Endothelial cell of umbilical vein (primary cell): Measurements from ENCODE around the gene LDHB. TPM values are rescaled to one million over a fixed set of nuclear protein-coding genes. Genes with fewer than 3 reads are reported as not detected.

Source experiments
- BruUV-seq: library from RNA; stranded (reverse); fragments of 400-500 nt; replicated peaks from 2 replicates; lab custom pipeline; 2021; lab: Mats Ljungman, UMichigan
- CTCF ChIA-PET: fragments of 300-600, 350-600 bp; sonication (Branson Sonifier 250); formaldehyde crosslinking; loops from one replicate; lab custom pipeline; 2021; ENCODE audit warnings: antibody characterized with exemption, inconsistent platforms; lab: Charles Lee
- POLR2A ChIA-PET: fragments of 300-600, 350-600 bp; sonication (Branson Sonifier 250); formaldehyde crosslinking; loops from one replicate; lab custom pipeline; 2021; ENCODE audit warnings: antibody characterized with exemption, inconsistent platforms; lab: Charles Lee
- DNase-seq: peaks from one replicate; pipeline ENCODE4 v3.0.0-alpha.2; 2011; ENCODE audit warnings: low read depth, low spot score
- FAIRE-seq: peaks from 2 replicates; lab custom pipeline; 2011; peaks lifted over from hg19 to GRCh38; lab: Jason Lieb, UNC
- H2AFZ ChIP-seq: 2 replicates; pipeline ENCODE4 v1.6.0; 2012; ENCODE audit warnings: low read depth, low read length, control low read depth, inconsistent platforms
- H3K27ac ChIP-seq: 2 replicates; pipeline ENCODE4 v1.5.1; 2011; ENCODE audit warnings: low read depth, mild to moderate bottlenecking, control low read depth, low read length, moderate library complexity; ENCODE audit not compliant: insufficient read depth
- H3K27me3 ChIP-seq, 2 experiments: 2 replicates each; pipeline versions ENCODE4 v1.6.0 to v1.6.1; 2011; ENCODE audit warnings: low read length in 2 of 2, mixed read lengths in 1 of 2; ENCODE audit not compliant: control insufficient read depth in 2 of 2, insufficient read depth in 2 of 2
- H3K36me3 ChIP-seq, 2 experiments: 2 replicates in 1 of 2; 3 replicates in 1 of 2; pipeline ENCODE4 v1.5.1; 2011; ENCODE audit warnings: low read length in 2 of 2, mild to moderate bottlenecking in 1 of 2, moderate library complexity in 1 of 2; ENCODE audit not compliant: control insufficient read depth in 2 of 2, insufficient read depth in 2 of 2; ENCODE audit errors: extremely low read depth in 1 of 2
- H3K4me1 ChIP-seq: 3 replicates; pipeline ENCODE4 v1.5.1; 2011; ENCODE audit warnings: mild to moderate bottlenecking, low read length; ENCODE audit not compliant: control insufficient read depth, insufficient read depth; ENCODE audit errors: extremely low read depth
- H3K4me2 ChIP-seq: 2 replicates; pipeline ENCODE4 v1.6.1; 2011; ENCODE audit warnings: low read length, control low read depth, mixed read lengths; ENCODE audit not compliant: insufficient read depth
- H3K4me3 ChIP-seq, 3 experiments: fragments of 200-600 bp in 1 of 3; sonication (generic), shearing (Covaris generic) in 1 of 3; replicated peaks in 1 of 3; 2 replicates each; pipeline ENCODE4 v1.5.1; 2011 to 2016; ENCODE audit warnings: control low read depth in 3 of 3, low read length in 3 of 3, mild to moderate bottlenecking in 2 of 3, inconsistent platforms in 1 of 3, low read depth in 1 of 3, moderate library complexity in 1 of 3; ENCODE audit not compliant: insufficient read depth in 1 of 3
- H3K79me2 ChIP-seq: 2 replicates; pipeline ENCODE4 v1.6.0; 2012; ENCODE audit warnings: low read length, inconsistent platforms; ENCODE audit not compliant: control insufficient read depth, insufficient read depth
- H3K9ac ChIP-seq: replicated peaks from 2 replicates; pipeline ENCODE3; 2011; ENCODE audit warnings: low read length, control low read depth; ENCODE audit not compliant: insufficient read depth; ENCODE audit errors: extremely low read depth
- H3K9me1 ChIP-seq: replicated peaks from 3 replicates; pipeline ENCODE4 v1.6.0; 2011; ENCODE audit warnings: mild to moderate bottlenecking, low read length; ENCODE audit not compliant: control insufficient read depth, insufficient read depth; ENCODE audit errors: extremely low read depth
- H3K9me3 ChIP-seq: replicated peaks from 2 replicates; pipeline ENCODE4 v1.5.1; 2012; ENCODE audit warnings: low read length, inconsistent platforms; ENCODE audit not compliant: control insufficient read depth, insufficient read depth
- H4K20me1 ChIP-seq: replicated peaks from 2 replicates; pipeline ENCODE3; 2011; ENCODE audit warnings: mild to moderate bottlenecking, low read length; ENCODE audit not compliant: control insufficient read depth, insufficient read depth; ENCODE audit errors: extremely low read depth
- EZH2 ChIP-seq: IDR thresholded peaks from 2 replicates; pipeline ENCODE4 v1.6.1; 2012; ENCODE audit warnings: borderline replicate concordance, low read depth, mild to moderate bottlenecking, moderate library complexity, low read length, inconsistent platforms; ENCODE audit not compliant: severe bottlenecking
- FOS ChIP-seq: IDR thresholded peaks from 2 replicates; pipeline ENCODE4 v1.6.1; 2011; ENCODE audit warnings: mild to moderate bottlenecking, low read length, moderate library complexity, borderline replicate concordance; ENCODE audit not compliant: insufficient read depth
- GATA2 ChIP-seq: IDR thresholded peaks from 2 replicates; pipeline ENCODE4 v1.7.0; 2011; ENCODE audit warnings: low read depth, mild to moderate bottlenecking, moderate library complexity, mixed read lengths, low read length; ENCODE audit not compliant: insufficient read length, insufficient read depth
- JUN ChIP-seq: IDR thresholded peaks from 2 replicates; pipeline ENCODE4 v1.6.1; 2011; ENCODE audit warnings: borderline replicate concordance, low read depth; ENCODE audit not compliant: insufficient read length, insufficient read depth
- MYC ChIP-seq: IDR thresholded peaks from one replicate; pipeline ENCODE4 v1.6.1; 2011; ENCODE audit warnings: mild to moderate bottlenecking, low read depth, low read length
- POLR2A ChIP-seq: IDR thresholded peaks from 2 replicates; pipeline ENCODE4 v1.6.1; 2012; ENCODE audit warnings: low read depth, mild to moderate bottlenecking, control low read depth, low read length
- POLR2AphosphoS5 ChIP-seq: IDR thresholded peaks from 2 replicates; pipeline ENCODE4 v1.6.1; 2012; ENCODE audit warnings: low read depth, mild to moderate bottlenecking, control low read depth, low read length, moderate library complexity; ENCODE audit not compliant: insufficient read depth
- dilution Hi-C: fragments of 300-500 bp; cut with MboI; formaldehyde crosslinking; loops from one replicate; pipeline ENCODE4 v1.15.0; 2019; ENCODE audit warnings: low sequenced_read_pairs; ENCODE audit not compliant: extremely low pct_ligation_motif_present
- intact Hi-C: fragments of 100-400 bp; cut with micrococcal nuclease; formaldehyde crosslinking; loops from one replicate; pipeline ENCODE4 v1.10.0; 2022
- polyA plus RNA-seq, 4 experiments: library from polyadenylated mRNA; depleted of rRNA in 3 of 4; stranded (reverse) in 3 of 4; unstranded in 1 of 4; fragments of >200 nt; gene quantifications; 2 replicates each; pipeline versions ENCODE4 v1.2.1 to v1.2.3, GENCODE V29; 2011 to 2012; ENCODE audit warnings: missing spikeins in 1 of 4
- total RNA-seq: library from RNA; stranded (reverse); gene quantifications from 2 replicates; pipeline ENCODE4 v1.2.3, GENCODE V29; 2021
- TF ChIP-seq, protein P1 (sequence below), 2 donors: IDR thresholded peaks; 1 replicate in 1 of 2; 2 replicates in 1 of 2; pipeline ENCODE4 v1.5.1; 2011; ENCODE audit warnings: low read length in 2 of 2, mild to moderate bottlenecking in 2 of 2, moderate library complexity in 2 of 2, control low read depth in 1 of 2, inconsistent platforms in 1 of 2, low read depth in 1 of 2; ENCODE audit not compliant: insufficient read depth in 1 of 2; ENCODE audit errors: extremely low read depth in 1 of 2
- TF ChIP-seq, protein P2 (sequence below): IDR thresholded peaks from 2 replicates; pipeline ENCODE4 v1.6.1; 2011; ENCODE audit not compliant: insufficient read depth, insufficient read length

The LDHB gene
- total and polyA plus RNA-seq, 2 donors (not counting 3 experiments of a cell fraction or from before 2014, with no cell fraction given): 437 to 670 TPM

GRCh38 chr12:21602774-21603173, 54.9 kb downstream of the LDHB start:
- dilution Hi-C loops: no loop called here
- peaks cover 2 to 3% of the 10 kb centered on the region in 2 experiments for H3K27me3 ChIP-seq
- FAIRE-seq: no peak
- no peaks in the 10 kb centered on the region for H3K9me1 ChIP-seq
- ChIA-PET CTCF (no interaction called here), POLR2A (no interaction called here)
- no peak overlapping the region for H3K4me3 ChIP-seq
- intact Hi-C loops: no loop called here
- TF ChIP-seq JUN (no peak), POLR2AphosphoS5 (no peak), MYC (no peak), FOS (no peak), POLR2A (no peak), EZH2 (no peak), GATA2 (no peak)
- TF ChIP-seq, protein P1, sequence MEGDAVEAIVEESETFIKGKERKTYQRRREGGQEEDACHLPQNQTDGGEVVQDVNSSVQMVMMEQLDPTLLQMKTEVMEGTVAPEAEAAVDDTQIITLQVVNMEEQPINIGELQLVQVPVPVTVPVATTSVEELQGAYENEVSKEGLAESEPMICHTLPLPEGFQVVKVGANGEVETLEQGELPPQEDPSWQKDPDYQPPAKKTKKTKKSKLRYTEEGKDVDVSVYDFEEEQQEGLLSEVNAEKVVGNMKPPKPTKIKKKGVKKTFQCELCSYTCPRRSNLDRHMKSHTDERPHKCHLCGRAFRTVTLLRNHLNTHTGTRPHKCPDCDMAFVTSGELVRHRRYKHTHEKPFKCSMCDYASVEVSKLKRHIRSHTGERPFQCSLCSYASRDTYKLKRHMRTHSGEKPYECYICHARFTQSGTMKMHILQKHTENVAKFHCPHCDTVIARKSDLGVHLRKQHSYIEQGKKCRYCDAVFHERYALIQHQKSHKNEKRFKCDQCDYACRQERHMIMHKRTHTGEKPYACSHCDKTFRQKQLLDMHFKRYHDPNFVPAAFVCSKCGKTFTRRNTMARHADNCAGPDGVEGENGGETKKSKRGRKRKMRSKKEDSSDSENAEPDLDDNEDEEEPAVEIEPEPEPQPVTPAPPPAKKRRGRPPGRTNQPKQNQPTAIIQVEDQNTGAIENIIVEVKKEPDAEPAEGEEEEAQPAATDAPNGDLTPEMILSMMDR (IDR thresholded peaks at IDR 0.05; ENCODE audit: extremely low read depth in 1 of 2, insufficient read depth in 1 of 2, low read depth in 1 of 2, low read length in 2 of 2): no peak
- TF ChIP-seq, protein P2, sequence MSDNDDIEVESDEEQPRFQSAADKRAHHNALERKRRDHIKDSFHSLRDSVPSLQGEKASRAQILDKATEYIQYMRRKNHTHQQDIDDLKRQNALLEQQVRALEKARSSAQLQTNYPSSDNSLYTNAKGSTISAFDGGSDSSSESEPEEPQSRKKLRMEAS: no peak
- no peak overlapping the region for H3K27ac ChIP-seq
- H3K4me2 ChIP-seq: no peak overlapping the region
- H4K20me1 ChIP-seq: no peaks in the 10 kb centered on the region
- H3K9me3 ChIP-seq: no peaks in the 10 kb centered on the region
- no TSS peak for BruUV-seq
- H3K9ac ChIP-seq: no peak overlapping the region
- DNase-seq: no peak
- H3K79me2 ChIP-seq: no peaks in the 10 kb centered on the region
- H2AFZ ChIP-seq: no peak overlapping the region
- H3K36me3 ChIP-seq: no peaks in the 10 kb centered on the region
- no peaks in the 10 kb centered on the region for H3K4me1 ChIP-seq
